ENCODE measurements around the gene PSME2. TPM values are rescaled to one million over a fixed set of nuclear protein-coding genes. Genes with fewer than 3 reads are reported as not detected.

The PSME2 gene
- polyA plus RNA-seq, 1 experiment: 165 TPM

GRCh38 chr14:24183014-24183481 is 36.6 kb upstream of the PSME2 start:
- TF ChIP-seq CTCF (IDR thresholded peaks at IDR 0.05; ENCODE audit: insufficient read depth, low read depth, low read length): no peak
- POLR2A ChIA-PET: no interaction called here
- H3K27me3 ChIP-seq (ENCODE audit: control insufficient read depth, insufficient read depth, low read length): no peaks in the 10 kb centered on the region
- H3K36me3 ChIP-seq (ENCODE audit: control insufficient read depth, insufficient read depth, low read length): peaks cover 55% of the 10 kb centered on the region
- CTCF ChIA-PET: no interaction called here
- DNase-seq (ENCODE audit: low read depth): no peak
- no peak overlapping the region for H3K4me3 ChIP-seq (ENCODE audit: low read depth, low read length)

- Histone ChIP-seq H3K27me3 (ENCODE audit: control insufficient read depth, insufficient read depth, low read length) (no peaks in the 10 kb centered on the region), H3K4me3 (ENCODE audit: low read depth, low read length) (no peak overlapping the region), H3K36me3 (ENCODE audit: control insufficient read depth, insufficient read depth, low read length) (peaks cover 59% of the 10 kb centered on the region)
- ChIA-PET POLR2A (interaction anchor here (0.6 kb wide), 1 partner anchor 12 kb away, joined by 3 read pairs; no protein-coding TSS in a partner anchor), CTCF (no interaction called here)
- TF ChIP-seq CTCF (IDR thresholded peaks at IDR 0.05; ENCODE audit: insufficient read depth, low read depth, low read length): no peak
- DNase-seq (ENCODE audit: low read depth): no peak
Measured at GRCh38 chr14:24182110-24182882, 35.9 kb upstream of the PSME2 start.

- DNase-seq (ENCODE audit: low read depth): no peak
- no peaks in the 10 kb centered on the region for H3K27me3 ChIP-seq (ENCODE audit: control insufficient read depth, insufficient read depth, low read length)
- POLR2A ChIA-PET: interaction anchor here (0.6 kb wide), 1 partner anchor 12 kb away, joined by 3 read pairs; no protein-coding TSS in a partner anchor
- H3K36me3 ChIP-seq (ENCODE audit: control insufficient read depth, insufficient read depth, low read length): peaks cover 60% of the 10 kb centered on the region
- no peak overlapping the region for H3K4me3 ChIP-seq (ENCODE audit: low read depth, low read length)
- CTCF ChIA-PET: interaction anchor here (3.1 kb wide), 1 partner anchor 20 kb away, joined by 14 read pairs; the partner anchor contains the start of gene IRF9
- no peak for TF ChIP-seq CTCF (IDR thresholded peaks at IDR 0.05; ENCODE audit: insufficient read depth, low read depth, low read length)
Measured at GRCh38 chr14:24181371-24182077, 35.1 kb upstream of the PSME2 start.

GRCh38 chr14:24179961-24180796 is 33.8 kb upstream of the PSME2 start:
- Histone ChIP-seq H3K36me3 (ENCODE audit: control insufficient read depth, insufficient read depth, low read length) (peaks cover 53% of the 10 kb centered on the region), H3K27me3 (ENCODE audit: control insufficient read depth, insufficient read depth, low read length) (no peaks in the 10 kb centered on the region), H3K4me3 (ENCODE audit: low read depth, low read length) (no peak overlapping the region)
- DNase-seq (ENCODE audit: low read depth): peak; percentile 84
- POLR2A ChIA-PET: interaction anchor here (0.6 to 1.4 kb wide), 2 partner anchors 19 to 44 kb away, joined by 3 to 5 read pairs; partner anchors contain the start of gene IRF9
- CTCF ChIA-PET: interaction anchor here (1.3 to 3.1 kb wide), 6 partner anchors 8 to 128 kb away, joined by 3 to 14 read pairs (median 4); partner anchors contain the start of genes CIDEB, IPO4, IRF9 and TINF2
- TF ChIP-seq CTCF (IDR thresholded peaks at IDR 0.05; ENCODE audit: insufficient read depth, low read depth, low read length): no peak

All from BJ (cell line).